SK-N-SH treated with all-trans-retinoic acid at 6 μM for 48 hours (cell line): ENCODE measurements around the gene COX19.
A peak's percentile ranks its signal among the peaks of the same experiment; 100 is the strongest.

Source experiments
- ATAC-seq: fragments of 200-7000 bp; cut with Tn5 transposase; 3 replicates; pipeline ENCODE4 v1.9.1; 2020; ENCODE audit warnings: mild to moderate bottlenecking, moderate library complexity
- ARNTL ChIP-seq: fragments of 450-650 bp; formaldehyde crosslinking; IDR thresholded peaks from 2 replicates; pipeline ENCODE4 v1.5.0; 2020; ENCODE audit warnings: low read depth, mild to moderate bottlenecking, moderate library complexity, borderline replicate concordance
- BACH2 ChIP-seq: fragments of 250-450 bp; sonication (Bioruptor Pico); IDR thresholded peaks from 2 replicates; pipeline ENCODE4 v1.9.0; 2021; ENCODE audit warnings: mild to moderate bottlenecking, borderline replicate concordance
- CSDC2 ChIP-seq: fragments of 250-450 bp; sonication (Bioruptor Pico); IDR thresholded peaks from 2 replicates; pipeline ENCODE4 v1.5.0; 2020; ENCODE audit warnings: mild to moderate bottlenecking, moderate library complexity
- CSRNP3 ChIP-seq: fragments of 250-450 bp; sonication (Bioruptor Pico); IDR thresholded peaks from 2 replicates; pipeline ENCODE4 v1.5.1; 2021; ENCODE audit warnings: mild to moderate bottlenecking, moderate library complexity
- ESRRG ChIP-seq: fragments of 250-450 bp; sonication (Bioruptor Pico); IDR thresholded peaks from 2 replicates; pipeline ENCODE4 v1.6.1; 2021; ENCODE audit warnings: mild to moderate bottlenecking
- GLIS3 ChIP-seq: fragments of 250-450 bp; sonication (Bioruptor Pico); IDR thresholded peaks from 2 replicates; pipeline ENCODE4 v1.5.0; 2020; ENCODE audit warnings: mild to moderate bottlenecking, moderate library complexity
- ISL1 ChIP-seq: fragments of 250-450 bp; sonication (Bioruptor Pico); IDR thresholded peaks from 2 replicates; pipeline ENCODE4 v2.1.2; 2022; ENCODE audit warnings: mild to moderate bottlenecking, moderate library complexity
- OSR1 ChIP-seq: fragments of 250-450 bp; sonication (Bioruptor Pico); IDR thresholded peaks from 2 replicates; pipeline ENCODE4 v1.8.0; 2022; ENCODE audit warnings: moderate library complexity, mild to moderate bottlenecking, inconsistent platforms
- PATZ1 ChIP-seq: fragments of 250-450 bp; sonication (Bioruptor Pico); IDR thresholded peaks from 2 replicates; pipeline ENCODE4 v1.8.0; 2020; ENCODE audit warnings: mild to moderate bottlenecking, moderate library complexity, borderline replicate concordance
- PPARA ChIP-seq: fragments of 250-450 bp; sonication (Bioruptor Pico); IDR thresholded peaks from 2 replicates; pipeline ENCODE4 v1.5.0; 2020; ENCODE audit warnings: mild to moderate bottlenecking, borderline replicate concordance
- RARB ChIP-seq: fragments of 250-450 bp; sonication (Bioruptor Pico); IDR thresholded peaks from 2 replicates; pipeline ENCODE4 v1.8.0; 2021; ENCODE audit warnings: mild to moderate bottlenecking, moderate library complexity
- SNAI2 ChIP-seq: fragments of 250-450 bp; sonication (Bioruptor Pico); IDR thresholded peaks from 2 replicates; pipeline ENCODE4 v1.5.0; 2020; ENCODE audit warnings: mild to moderate bottlenecking, moderate library complexity
- TCF4 ChIP-seq: fragments of 250-450 bp; sonication (Bioruptor Pico); IDR thresholded peaks from 2 replicates; pipeline ENCODE4 v1.8.0; 2021; ENCODE audit warnings: mild to moderate bottlenecking, moderate library complexity, borderline replicate concordance
- TOX ChIP-seq: fragments of 250-450 bp; sonication (Bioruptor Pico); IDR thresholded peaks from 2 replicates; pipeline ENCODE4 v1.8.0; 2021; ENCODE audit warnings: mild to moderate bottlenecking, moderate library complexity, borderline replicate concordance
- ZC3H10 ChIP-seq: fragments of 250-450 bp; sonication (Bioruptor Pico); IDR thresholded peaks from 2 replicates; pipeline ENCODE4 v1.5.1; 2021; ENCODE audit warnings: mild to moderate bottlenecking, moderate library complexity
- ZFP3 ChIP-seq: fragments of 250-450 bp; sonication (Bioruptor Pico); IDR thresholded peaks from 2 replicates; pipeline ENCODE4 v1.5.0; 2020; ENCODE audit warnings: mild to moderate bottlenecking, moderate library complexity
- ZFP30 ChIP-seq: fragments of 450-650 bp; formaldehyde crosslinking; IDR thresholded peaks from 2 replicates; pipeline ENCODE4 v1.5.0; 2022; ENCODE audit warnings: mild to moderate bottlenecking, moderate library complexity
- ZNF565 ChIP-seq: fragments of 450-650 bp; formaldehyde crosslinking; conservative IDR thresholded peaks from 2 replicates; pipeline ENCODE4 v1.5.0; 2020; ENCODE audit warnings: low read depth, mild to moderate bottlenecking, moderate library complexity
- ZNF70 ChIP-seq: fragments of 450-650 bp; formaldehyde crosslinking; IDR thresholded peaks from 2 replicates; pipeline ENCODE4 v1.5.0; 2020; ENCODE audit warnings: mild to moderate bottlenecking, moderate library complexity
- ZNF8 ChIP-seq: fragments of 450-650 bp; formaldehyde crosslinking; IDR thresholded peaks from 2 replicates; pipeline ENCODE4 v1.5.0; 2020; ENCODE audit warnings: mild to moderate bottlenecking, moderate library complexity
- TF ChIP-seq, protein P1 (sequence below): fragments of 250-450 bp; sonication (Bioruptor Pico); IDR thresholded peaks from 2 replicates; pipeline ENCODE4 v1.5.0; 2020; ENCODE audit warnings: mild to moderate bottlenecking, moderate library complexity
- TF ChIP-seq, protein P2 (sequence below): fragments of 250-450 bp; sonication (Bioruptor Pico); IDR thresholded peaks from 2 replicates; pipeline ENCODE4 v1.5.1; 2020; ENCODE audit warnings: low read depth, mild to moderate bottlenecking, moderate library complexity
- TF ChIP-seq, protein P3 (sequence below): fragments of 250-450 bp; sonication (Bioruptor Pico); IDR thresholded peaks from 2 replicates; pipeline ENCODE4 v1.8.0; 2021; ENCODE audit warnings: low read depth, mild to moderate bottlenecking, moderate library complexity, borderline replicate concordance

Gene COX19

DNA sequence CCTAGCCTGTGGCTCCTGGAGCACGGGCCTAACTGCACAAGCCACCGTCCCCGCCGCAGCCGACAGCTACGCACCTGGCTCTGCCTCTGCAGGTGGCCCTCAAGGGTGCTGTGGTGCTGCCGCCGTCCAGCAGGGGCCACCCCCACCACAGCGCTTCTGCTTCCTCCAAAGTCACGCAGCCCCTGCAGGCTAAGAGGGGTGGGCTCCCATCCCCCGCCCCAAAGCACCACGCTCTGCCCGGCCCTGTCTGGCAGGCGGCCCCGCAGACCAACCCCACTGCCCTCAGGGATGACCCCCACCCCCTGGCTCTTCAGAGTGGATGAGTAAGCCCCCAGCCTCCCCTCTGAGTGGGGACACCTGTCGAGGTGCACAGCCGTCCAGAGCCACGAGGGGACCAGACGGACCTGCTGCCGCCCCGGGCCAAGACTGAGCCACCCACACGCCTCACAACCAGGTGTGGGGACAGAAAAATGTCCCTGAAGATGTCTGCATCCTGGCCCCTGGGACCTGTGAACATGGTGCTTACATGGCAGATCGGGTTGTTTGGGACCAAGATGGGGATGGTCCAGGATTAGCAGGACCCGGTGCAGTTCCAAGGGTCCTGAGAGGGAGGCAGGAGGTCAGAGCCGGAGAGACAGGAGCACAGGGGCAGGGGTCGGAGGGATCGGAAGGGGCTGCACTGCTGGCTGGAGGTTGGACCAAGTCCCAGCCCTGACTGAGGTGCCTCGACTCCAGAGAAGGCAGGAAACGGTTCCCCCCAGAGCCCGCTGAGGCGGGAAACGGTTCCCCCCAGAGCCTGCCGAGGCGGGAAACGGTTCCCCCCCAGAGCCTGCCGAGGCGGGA, 11.9 kb downstream of the COX19 start:
- no peak for TF ChIP-seq ARNTL (CRISPR knock-in tag)
- TF ChIP-seq ZC3H10 = no peak
- TF ChIP-seq, protein P1, sequence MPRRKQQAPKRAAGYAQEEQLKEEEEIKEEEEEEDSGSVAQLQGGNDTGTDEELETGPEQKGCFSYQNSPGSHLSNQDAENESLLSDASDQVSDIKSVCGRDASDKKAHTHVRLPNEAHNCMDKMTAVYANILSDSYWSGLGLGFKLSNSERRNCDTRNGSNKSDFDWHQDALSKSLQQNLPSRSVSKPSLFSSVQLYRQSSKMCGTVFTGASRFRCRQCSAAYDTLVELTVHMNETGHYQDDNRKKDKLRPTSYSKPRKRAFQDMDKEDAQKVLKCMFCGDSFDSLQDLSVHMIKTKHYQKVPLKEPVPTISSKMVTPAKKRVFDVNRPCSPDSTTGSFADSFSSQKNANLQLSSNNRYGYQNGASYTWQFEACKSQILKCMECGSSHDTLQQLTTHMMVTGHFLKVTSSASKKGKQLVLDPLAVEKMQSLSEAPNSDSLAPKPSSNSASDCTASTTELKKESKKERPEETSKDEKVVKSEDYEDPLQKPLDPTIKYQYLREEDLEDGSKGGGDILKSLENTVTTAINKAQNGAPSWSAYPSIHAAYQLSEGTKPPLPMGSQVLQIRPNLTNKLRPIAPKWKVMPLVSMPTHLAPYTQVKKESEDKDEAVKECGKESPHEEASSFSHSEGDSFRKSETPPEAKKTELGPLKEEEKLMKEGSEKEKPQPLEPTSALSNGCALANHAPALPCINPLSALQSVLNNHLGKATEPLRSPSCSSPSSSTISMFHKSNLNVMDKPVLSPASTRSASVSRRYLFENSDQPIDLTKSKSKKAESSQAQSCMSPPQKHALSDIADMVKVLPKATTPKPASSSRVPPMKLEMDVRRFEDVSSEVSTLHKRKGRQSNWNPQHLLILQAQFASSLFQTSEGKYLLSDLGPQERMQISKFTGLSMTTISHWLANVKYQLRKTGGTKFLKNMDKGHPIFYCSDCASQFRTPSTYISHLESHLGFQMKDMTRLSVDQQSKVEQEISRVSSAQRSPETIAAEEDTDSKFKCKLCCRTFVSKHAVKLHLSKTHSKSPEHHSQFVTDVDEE (CRISPR knock-in tag) = no peak
- TF ChIP-seq CSRNP3 (CRISPR knock-in tag) = no peak
- no peak for TF ChIP-seq ZFP3 (CRISPR knock-in tag)
- no peak for TF ChIP-seq ZFP30
- no peak for TF ChIP-seq TCF4
- no peak for TF ChIP-seq PPARA (CRISPR knock-in tag)
- no peak for TF ChIP-seq ESRRG (CRISPR knock-in tag)
- no peak for TF ChIP-seq ZNF565 (CRISPR knock-in tag)
- TF ChIP-seq, protein P2, sequence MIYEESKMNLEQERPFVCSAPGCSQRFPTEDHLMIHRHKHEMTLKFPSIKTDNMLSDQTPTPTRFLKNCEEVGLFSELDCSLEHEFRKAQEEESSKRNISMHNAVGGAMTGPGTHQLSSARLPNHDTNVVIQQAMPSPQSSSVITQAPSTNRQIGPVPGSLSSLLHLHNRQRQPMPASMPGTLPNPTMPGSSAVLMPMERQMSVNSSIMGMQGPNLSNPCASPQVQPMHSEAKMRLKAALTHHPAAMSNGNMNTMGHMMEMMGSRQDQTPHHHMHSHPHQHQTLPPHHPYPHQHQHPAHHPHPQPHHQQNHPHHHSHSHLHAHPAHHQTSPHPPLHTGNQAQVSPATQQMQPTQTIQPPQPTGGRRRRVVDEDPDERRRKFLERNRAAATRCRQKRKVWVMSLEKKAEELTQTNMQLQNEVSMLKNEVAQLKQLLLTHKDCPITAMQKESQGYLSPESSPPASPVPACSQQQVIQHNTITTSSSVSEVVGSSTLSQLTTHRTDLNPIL (CRISPR knock-in tag) = no peak
- no peak for TF ChIP-seq RARB (CRISPR knock-in tag)
- no peak for TF ChIP-seq SNAI2 (CRISPR knock-in tag)
- TF ChIP-seq BACH2 (CRISPR knock-in tag) = no peak
- TF ChIP-seq CSDC2 (CRISPR knock-in tag) = no peak
- no peak for TF ChIP-seq PATZ1 (CRISPR knock-in tag)
- TF ChIP-seq ZNF8 = no peak
- TF ChIP-seq GLIS3 (CRISPR knock-in tag) = no peak
- no peak for TF ChIP-seq ISL1 (CRISPR knock-in tag)
- ATAC-seq = peak; percentile 4

DNA sequence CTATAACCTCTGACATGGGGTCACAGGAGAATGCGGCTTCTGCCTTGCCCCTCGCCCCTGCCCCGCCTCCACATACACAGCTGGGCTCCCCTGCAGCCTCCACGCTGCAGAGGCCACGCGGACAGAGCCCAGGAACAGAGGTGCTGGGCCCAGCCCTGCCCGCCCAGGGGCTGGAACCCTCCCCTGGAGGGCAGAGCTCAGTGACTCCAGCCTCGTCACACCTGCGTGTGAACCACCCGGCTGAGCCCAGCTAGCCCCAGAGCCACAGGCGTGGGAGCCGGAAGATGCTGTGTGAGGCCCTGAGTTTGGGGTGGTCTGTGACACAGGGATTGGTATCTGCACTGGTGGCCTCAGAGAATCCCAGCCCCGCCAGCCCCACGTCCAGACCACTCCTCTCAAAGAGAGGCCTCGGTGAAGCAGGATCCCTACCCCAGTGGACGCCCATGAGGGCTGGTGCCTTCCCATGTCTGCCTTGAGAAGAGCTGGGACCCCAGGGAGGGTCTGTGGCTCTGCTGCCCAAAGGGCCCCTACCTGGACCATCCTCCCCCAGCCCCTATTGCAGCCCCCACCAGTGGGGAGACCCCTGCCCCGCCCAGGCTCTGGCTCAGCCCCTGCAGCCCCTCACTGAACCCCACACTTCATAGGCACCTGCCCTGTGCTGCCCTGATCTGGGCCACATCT, 12.8 kb downstream of the COX19 start:
- TF ChIP-seq, protein P3, sequence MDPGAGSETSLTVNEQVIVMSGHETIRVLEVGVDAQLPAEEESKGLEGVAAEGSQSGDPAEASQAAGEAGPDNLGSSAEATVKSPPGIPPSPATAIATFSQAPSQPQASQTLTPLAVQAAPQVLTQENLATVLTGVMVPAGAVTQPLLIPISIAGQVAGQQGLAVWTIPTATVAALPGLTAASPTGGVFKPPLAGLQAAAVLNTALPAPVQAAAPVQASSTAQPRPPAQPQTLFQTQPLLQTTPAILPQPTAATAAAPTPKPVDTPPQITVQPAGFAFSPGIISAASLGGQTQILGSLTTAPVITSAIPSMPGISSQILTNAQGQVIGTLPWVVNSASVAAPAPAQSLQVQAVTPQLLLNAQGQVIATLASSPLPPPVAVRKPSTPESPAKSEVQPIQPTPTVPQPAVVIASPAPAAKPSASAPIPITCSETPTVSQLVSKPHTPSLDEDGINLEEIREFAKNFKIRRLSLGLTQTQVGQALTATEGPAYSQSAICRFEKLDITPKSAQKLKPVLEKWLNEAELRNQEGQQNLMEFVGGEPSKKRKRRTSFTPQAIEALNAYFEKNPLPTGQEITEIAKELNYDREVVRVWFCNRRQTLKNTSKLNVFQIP (CRISPR knock-in tag) = no peak
- TF ChIP-seq ZNF70 (CRISPR knock-in tag) (no peak), ZC3H10 (no peak), ZFP3 (CRISPR knock-in tag) (no peak), ARNTL (CRISPR knock-in tag) (no peak), OSR1 (no peak), CSRNP3 (CRISPR knock-in tag) (no peak), TOX (CRISPR knock-in tag) (no peak), CSDC2 (CRISPR knock-in tag) (no peak), ESRRG (CRISPR knock-in tag) (no peak), BACH2 (CRISPR knock-in tag) (no peak), ZNF8 (no peak)
- TF ChIP-seq, protein P2 (CRISPR knock-in tag) = no peak
- no peak for ATAC-seq
